GM21423 (cell line): Measurements from ENCODE around the gene ANKS1A.

Experiments
- ATAC-seq: cut with Tn5 transposase; IDR thresholded peaks from one replicate; pipeline ENCODE4 v1.9.1; 2021; ENCODE audit warnings: mild to moderate bottlenecking, moderate library complexity; ENCODE audit not compliant: unreplicated experiment

The ANKS1A gene

DNA sequence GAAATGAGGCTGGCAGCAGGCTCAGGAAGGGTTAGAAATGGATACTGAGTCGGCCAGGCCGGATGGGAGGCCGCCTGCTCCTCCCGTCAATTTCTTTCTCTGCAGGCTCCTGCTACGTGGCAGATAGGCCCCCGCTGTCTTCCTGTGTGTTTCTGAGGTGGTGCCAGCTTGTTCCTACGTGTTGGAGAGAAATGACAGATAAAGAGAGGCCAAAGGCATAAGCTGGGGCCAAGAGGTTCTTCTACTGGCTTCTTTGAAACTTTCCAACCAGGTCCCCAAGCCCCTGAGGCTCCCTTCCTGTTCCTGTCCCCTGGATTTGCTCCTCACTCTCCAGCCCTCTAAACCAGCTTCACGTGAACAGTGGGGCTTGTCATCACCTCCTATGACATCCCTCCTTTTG lies 175.2 kb downstream of the ANKS1A start:
- ATAC-seq, result no peak

DNA sequence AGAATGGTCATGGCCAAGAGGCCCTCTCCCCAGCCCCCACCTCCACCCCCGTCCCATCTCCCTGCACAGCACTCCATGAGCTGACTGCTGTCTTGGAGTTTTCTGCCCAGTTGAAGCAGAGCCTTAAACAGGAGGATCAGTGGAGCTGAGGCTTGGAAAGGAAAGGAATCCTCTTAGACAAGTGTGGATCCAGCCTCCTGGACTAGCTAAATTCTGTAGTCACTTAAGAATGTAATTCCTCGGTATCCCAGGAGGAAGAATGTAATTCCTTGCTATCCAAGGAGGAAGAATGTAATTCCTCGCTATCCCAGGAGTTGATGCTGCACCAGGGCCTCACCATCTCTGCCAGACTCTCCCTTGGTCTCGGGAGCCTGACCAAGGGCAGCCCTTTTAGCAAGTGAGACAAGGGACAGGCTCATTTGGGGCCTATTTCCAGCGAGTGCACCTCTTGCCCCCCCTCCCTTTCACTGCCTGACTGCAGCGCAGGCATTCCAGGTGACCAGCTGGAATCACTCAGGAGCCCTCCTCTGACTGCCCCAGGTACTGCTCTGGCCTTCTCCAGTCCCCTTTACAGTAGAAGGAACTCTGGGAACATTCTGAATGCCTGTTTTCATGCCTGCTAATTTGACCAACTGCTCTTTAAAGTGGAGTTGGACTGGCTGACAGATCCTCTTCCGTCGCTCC lies 175.8 kb downstream of the ANKS1A start:
- ATAC-seq, result no peak

DNA sequence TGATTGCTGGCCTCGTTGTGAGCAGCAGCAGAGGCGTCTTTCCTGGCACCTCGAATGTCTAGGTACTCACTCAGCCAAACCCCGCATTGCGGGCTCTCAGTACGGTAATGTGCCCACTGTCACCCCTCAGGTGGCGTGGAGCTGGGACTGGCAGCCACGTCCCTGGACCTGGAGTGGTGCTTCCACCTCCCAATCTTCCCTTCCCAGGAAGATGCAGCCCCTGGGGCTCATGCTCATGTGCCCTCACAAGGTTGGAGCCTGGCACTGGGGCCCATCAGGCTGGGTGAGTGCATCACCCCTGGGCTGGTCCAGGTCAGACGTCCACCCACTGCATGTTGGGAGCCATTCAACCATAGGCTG lies 176.4 kb downstream of the ANKS1A start:
- no peak for ATAC-seq

DNA sequence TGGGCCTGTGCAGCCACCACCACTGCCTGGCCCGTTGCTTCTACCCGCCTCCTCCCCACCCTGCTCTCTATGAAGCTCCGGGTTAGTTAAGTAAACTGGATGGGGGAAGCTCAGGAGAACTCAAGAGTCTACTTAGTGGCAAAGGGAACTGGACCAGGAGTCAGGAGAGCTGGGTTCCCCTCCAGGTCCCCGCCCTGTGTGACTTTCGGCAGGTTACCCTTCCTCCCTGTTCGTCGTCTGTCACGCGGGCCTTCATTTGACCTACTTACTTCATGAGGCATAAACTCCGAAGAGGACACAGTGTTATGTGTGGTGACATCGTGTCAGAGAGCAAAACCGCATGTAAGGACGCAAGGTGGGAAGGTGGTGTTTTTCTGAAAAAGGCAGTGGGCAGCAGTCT lies 176.8 kb downstream of the ANKS1A start:
- no peak for ATAC-seq

DNA sequence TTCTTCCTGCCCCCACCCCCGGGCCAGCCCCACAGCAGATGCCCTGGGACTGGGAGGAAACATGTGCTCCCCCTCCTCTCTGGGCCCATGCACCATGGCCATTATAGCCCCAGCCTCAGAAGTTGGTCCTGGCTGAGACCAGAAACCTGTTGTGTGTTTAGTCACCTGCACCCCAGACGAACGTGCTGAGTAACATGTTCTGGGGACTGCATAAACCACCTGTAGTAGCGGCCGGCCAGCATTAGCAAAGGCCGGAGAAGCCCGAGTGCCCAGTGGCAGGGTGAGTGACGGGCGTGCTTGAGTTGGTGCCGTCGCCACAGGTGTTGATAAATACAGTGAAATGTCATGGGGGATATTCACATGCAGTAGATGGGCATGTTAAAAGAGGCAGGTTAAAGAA lies 178.2 kb downstream of the ANKS1A start:
- no peak for ATAC-seq

DNA sequence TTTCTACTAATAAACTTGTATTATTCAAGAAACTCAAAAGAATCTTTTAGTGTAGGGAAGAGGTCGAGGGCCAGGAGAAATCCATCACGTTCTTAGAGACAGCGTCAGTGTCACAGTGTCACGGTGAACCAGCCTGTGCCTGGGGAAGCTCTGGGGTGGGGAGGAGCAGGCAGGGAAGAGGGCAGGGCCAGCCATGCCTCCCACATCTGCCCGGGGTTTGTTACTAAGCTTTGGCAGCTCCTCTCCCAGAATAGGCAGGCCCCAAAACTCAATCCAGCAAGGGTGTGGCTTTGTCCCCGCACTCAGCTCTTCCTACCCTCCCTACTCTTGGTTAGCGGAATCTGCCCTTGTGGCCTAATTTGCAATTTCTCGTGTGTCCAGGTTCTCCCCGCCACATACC lies 179.2 kb downstream of the ANKS1A start:
- ATAC-seq, result no peak

- no peak for ATAC-seq
Measured at GRCh38 chr6:35068644-35069043, 179.6 kb downstream of the ANKS1A start.

DNA sequence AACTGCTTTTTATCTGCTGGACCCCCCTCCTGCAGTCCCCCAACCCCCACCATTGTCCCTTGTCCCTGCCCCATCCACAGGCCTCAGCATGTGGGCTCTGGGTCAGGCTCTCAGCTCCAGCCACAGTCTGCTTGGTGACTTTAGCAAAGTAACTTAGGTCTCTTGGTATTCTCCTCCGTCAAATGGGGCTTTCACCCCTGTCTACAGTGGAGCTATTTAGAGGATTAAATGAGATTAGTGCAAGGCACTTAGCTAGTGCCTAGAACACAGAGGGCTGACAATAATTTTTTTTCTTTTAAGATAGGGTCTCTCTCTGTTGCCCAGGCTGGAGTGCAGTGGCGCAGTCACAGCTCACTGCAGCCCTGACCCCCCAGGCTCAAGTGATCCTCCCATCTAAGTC lies 180.2 kb downstream of the ANKS1A start:
- ATAC-seq, result no peak

GRCh38 chr6:35070111-35070510 lies 181.1 kb downstream of the ANKS1A start:
- no peak for ATAC-seq

GRCh38 chr6:35071347-35071994 lies 182.4 kb downstream of the ANKS1A start:
- no peak for ATAC-seq

DNA sequence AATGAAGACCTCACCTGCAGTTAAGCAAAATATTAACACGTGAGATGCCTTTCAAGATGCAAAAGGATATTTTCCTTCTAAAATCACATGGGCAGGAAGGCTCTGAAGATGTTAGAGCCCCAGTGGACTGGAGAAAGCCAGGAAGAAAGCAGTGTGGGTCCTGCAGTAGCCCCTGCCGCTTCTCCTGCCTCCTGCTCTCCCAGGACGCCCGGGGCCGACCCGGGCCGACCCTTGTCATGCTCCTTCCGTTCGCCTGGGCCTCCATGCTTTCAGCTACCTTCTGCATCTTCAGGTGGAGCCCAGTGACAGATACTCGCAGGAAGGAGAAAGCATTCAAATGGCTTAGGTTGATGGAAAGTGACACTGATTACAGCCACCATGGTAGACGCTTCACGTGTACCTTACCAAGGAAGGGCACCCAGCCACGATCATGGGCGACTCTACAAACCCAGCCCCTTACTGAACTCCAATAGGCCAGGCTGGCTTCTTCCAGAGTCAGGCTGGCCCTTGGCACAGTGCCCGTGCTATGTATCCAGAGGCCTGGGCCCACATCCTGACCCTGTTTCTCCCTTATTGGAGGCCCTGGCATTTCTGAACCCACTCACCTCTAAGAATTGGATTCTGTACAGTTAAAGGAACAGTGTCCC lies 183.1 kb downstream of the ANKS1A start:
- no peak for ATAC-seq

GRCh38 chr6:35072698-35073055 lies 183.6 kb downstream of the ANKS1A start:
- no peak for ATAC-seq

DNA sequence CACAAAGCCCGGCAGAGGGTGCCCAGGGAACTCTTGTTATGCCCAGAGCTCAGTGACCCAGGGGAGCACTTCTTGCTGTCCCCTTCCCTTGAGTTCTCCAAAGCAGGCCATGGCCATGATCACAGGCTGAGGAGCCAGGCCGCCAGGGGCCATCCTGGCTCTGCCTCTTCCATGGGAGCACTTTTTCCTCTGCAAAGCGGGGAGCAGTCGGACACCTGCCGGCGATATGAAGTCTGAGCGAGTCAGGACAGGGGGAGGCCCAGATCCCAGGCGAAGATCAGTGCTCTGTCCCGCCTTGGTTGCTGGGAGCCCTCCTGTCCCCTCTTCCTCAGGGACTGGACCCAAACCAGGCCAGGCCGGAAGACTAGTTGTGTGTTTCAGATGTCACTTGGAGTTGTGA lies 184.2 kb downstream of the ANKS1A start:
- ATAC-seq, result no peak

- no peak for ATAC-seq
Measured at GRCh38 chr6:35073766-35074471, 184.9 kb downstream of the ANKS1A start.

DNA sequence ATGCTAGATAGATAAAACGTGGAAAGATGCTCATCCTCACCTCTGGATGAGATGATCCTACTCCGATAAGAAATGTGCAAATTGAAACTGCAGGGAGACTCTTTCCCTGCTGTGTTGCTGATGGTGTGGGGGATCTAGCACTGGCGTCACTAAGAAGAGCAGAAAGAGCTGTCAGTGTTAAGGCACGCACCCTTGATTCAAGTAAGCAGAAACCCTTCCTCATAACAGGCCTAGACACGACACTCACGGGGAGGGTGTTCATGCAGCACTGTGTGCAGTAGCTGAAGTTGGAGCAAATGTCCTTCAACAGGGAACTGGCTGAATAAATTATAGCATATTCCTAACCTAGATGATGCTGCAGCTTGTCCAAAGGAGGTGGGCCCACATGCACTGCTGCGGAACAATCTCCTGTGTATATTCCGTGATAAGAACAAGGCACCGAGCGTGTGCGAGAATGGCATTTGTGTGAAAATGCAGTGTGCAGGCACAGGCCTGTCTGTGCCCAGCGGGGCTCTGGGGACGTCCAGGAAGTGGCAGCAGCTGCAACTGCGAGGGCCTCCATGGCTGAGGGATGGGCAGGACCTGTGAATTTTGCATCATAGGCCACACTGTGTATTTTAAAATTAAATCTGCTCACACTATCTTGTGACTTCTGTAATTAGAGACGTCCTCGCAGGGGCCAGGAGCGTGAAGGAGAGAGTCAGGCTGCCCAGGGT lies 188.1 kb downstream of the ANKS1A start:
- ATAC-seq, result no peak

DNA sequence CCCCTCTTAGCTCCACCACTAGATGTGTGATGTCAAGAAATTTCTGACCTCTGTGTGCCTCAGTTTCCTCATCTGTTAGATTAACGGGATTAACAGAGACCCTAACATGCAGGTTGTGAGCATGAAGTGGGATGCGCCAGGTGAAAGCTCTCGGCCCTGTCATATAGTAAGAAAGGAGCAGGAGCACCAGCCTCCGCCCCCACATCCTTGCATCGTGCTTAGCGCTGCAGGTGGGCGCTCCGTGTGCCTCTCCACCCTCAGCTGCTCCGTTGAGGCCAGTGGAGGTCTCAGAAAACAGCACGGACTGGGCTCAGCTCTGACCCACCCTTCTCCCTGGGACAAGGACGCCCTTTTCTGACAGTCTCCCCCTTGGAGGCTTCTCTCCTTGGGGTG lies 188.7 kb downstream of the ANKS1A start:
- no peak for ATAC-seq

DNA sequence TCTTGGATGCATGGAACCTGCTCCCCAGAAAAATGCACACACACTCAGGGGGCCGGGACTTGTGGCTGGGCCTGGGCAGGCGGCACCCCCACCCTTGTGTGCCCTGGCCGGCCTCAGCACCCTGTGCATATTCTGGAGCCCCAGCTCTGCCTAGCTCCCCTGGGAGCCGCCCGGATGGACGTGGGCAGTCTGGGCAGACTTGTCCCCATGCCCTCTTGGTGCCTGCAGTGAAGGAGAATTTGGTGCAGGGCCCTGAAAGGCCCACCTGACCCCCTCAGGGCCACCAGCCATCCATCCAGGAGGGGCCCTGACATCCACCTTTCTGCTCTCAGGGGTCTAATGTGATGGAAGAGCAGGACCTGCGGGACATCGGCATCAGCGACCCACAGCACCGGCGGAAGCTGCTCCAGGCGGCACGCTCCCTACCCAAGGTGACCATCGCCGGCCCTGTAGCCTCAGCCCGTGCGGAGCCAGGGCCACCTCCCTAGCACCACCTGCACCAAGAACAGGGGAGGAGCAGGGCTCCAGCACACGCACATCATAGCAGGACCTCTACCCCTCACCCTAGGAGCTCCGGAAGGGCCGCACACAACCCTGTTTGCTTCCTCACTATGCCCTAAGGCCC lies 189.3 kb downstream of the ANKS1A start:
- no peak for ATAC-seq

- ATAC-seq, result no peak
Measured at GRCh38 chr6:35078896-35079295, 189.8 kb downstream of the ANKS1A start.

GRCh38 chr6:35079311-35080000 lies 190.4 kb downstream of the ANKS1A start:
- no peak for ATAC-seq

- no peak for ATAC-seq
Measured at GRCh38 chr6:35080016-35080680, 191.1 kb downstream of the ANKS1A start.
